ENCODE data around the gene HMCN2.

DNA sequence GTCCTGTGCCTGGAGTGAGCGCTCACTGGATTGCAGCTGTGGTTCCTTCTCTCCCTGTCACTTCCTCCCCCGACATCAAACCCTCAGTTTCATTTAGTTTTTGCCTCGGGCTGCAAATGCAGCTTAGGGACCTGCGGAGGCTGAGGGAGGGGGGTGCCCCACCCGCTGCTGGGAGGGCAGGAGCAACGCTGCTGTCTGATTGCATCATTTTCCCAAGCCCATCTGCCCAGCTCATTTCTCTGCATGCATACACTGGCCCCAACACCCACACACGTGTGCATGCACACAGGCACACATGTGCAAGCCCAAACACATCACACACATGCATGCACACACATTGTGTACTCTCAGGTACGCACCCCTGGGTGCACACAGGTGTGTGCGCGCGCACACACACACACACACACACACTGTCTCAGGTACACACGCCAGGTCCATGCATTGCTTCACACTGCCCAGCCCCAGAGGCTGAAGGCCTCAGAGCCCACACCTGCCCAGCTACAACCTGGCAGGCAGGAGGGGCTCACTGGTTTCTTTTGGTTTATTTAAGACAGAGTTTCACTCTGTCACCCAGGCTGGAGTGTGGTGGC, 182.6 kb downstream of the HMCN2 start:
- TF ChIP-seq HMGXB4 (CRISPR knock-in tag; IDR thresholded peaks at IDR 0.05) (no peak), CTCF (IDR thresholded peaks at IDR 0.05) (no peak), E2F5 (CRISPR knock-in tag; IDR thresholded peaks at IDR 0.05) (no peak), NR3C1 (CRISPR knock-in tag; conservative IDR thresholded peaks at IDR 0.05; ENCODE audit: low read depth) (no peak), PRDM15 (CRISPR knock-in tag; IDR thresholded peaks at IDR 0.05) (no peak), CREB1 (CRISPR knock-in tag; IDR thresholded peaks at IDR 0.05) (no peak)

Data from WTC11 (cell line).